CD14-positive monocyte (primary cell): Measurements from ENCODE around the gene RGL3. TPM values are rescaled to one million over a fixed set of nuclear protein-coding genes. Genes with fewer than 3 reads are reported as not detected.
A peak's percentile ranks its signal among the peaks of the same experiment; 100 is the strongest.

Experiments
- DNase-seq, 3 donors: peaks; one replicate each; pipeline ENCODE4 v3.0.0-alpha.2; 2011 to 2022
- H2AFZ ChIP-seq: 2 replicates; pipeline ENCODE4 v1.6.0; 2012; ENCODE audit warnings: mild to moderate bottlenecking, low read depth, low read length, inconsistent platforms; ENCODE audit not compliant: insufficient read depth, poor library complexity, severe bottlenecking
- H3K27ac ChIP-seq, 2 donors: 1 replicate in 1 of 2; 2 replicates in 1 of 2; pipeline ENCODE4 v1.5.1; 2012 to 2013; ENCODE audit warnings: low read length in 2 of 2, control low read depth in 1 of 2, inconsistent platforms in 1 of 2, low read depth in 1 of 2, mild to moderate bottlenecking in 1 of 2
- H3K27me3 ChIP-seq, 2 donors: one replicate each; pipeline versions ENCODE4 v1.6.0 to v1.6.1; 2011 to 2013; ENCODE audit warnings: low read length in 2 of 2; ENCODE audit not compliant: control insufficient read depth in 2 of 2, insufficient read depth in 2 of 2
- H3K36me3 ChIP-seq, 2 donors: replicated peaks in 1 of 2; 1 replicate in 1 of 2; 2 replicates in 1 of 2; pipeline versions ENCODE4 v1.5.1 to v1.6.1; 2012 to 2013; ENCODE audit warnings: low read length in 2 of 2, control low read depth in 1 of 2, inconsistent platforms in 1 of 2, mild to moderate bottlenecking in 1 of 2; ENCODE audit not compliant: insufficient read depth in 2 of 2, control insufficient read depth in 1 of 2
- H3K4me1 ChIP-seq, 2 donors: 1 replicate in 1 of 2; 2 replicates in 1 of 2; pipeline versions ENCODE4 v1.5.1 to v1.6.1; 2012 to 2013; ENCODE audit warnings: low read length in 2 of 2, control low read depth in 1 of 2, inconsistent platforms in 1 of 2, mild to moderate bottlenecking in 1 of 2, moderate library complexity in 1 of 2; ENCODE audit not compliant: insufficient read depth in 2 of 2, control insufficient read depth in 1 of 2
- H3K4me2 ChIP-seq: replicated peaks from 2 replicates; pipeline ENCODE3; 2012; ENCODE audit warnings: low read length, moderate library complexity, mild to moderate bottlenecking; ENCODE audit not compliant: poor library complexity, severe bottlenecking; ENCODE audit errors: extremely low read depth
- H3K4me3 ChIP-seq, 3 experiments: fragments of 200-600 bp in 1 of 3; sonication (generic) in 1 of 3; replicated peaks in 1 of 3; 1 replicate in 2 of 3; 2 replicates in 1 of 3; pipeline ENCODE4 v1.5.1; 2011 to 2013; ENCODE audit warnings: low read length in 3 of 3, mild to moderate bottlenecking in 3 of 3, control low read depth in 2 of 3, low read depth in 2 of 3, inconsistent platforms in 1 of 3, moderate library complexity in 1 of 3
- H3K79me2 ChIP-seq: 2 replicates; pipeline ENCODE4 v1.6.0; 2012; ENCODE audit warnings: mild to moderate bottlenecking, control low read depth, inconsistent platforms, low read length, moderate library complexity; ENCODE audit not compliant: insufficient read depth
- H3K9ac ChIP-seq: 2 replicates; pipeline ENCODE4 v1.6.0; 2017; ENCODE audit warnings: low read length, mild to moderate bottlenecking; ENCODE audit not compliant: insufficient read depth, poor library complexity, severe bottlenecking
- H3K9me3 ChIP-seq, 2 donors: replicated peaks in 1 of 2; 1 replicate in 1 of 2; 2 replicates in 1 of 2; pipeline versions ENCODE4 v1.5.1 to v1.6.1; 2012 to 2013; ENCODE audit warnings: low read length in 2 of 2, control low read depth in 1 of 2; ENCODE audit not compliant: control insufficient read depth in 1 of 2, insufficient read depth in 1 of 2
- H4K20me1 ChIP-seq: 2 replicates; pipeline ENCODE4 v1.6.0; 2012; ENCODE audit warnings: mild to moderate bottlenecking, low read length, control low read depth, moderate library complexity; ENCODE audit not compliant: insufficient read depth
- H3K27ac Mint-ChIP-seq, 7 donors: one replicate each; pipeline ENCODE4 v1.8.0; 2020; ENCODE audit warnings: mild to moderate bottlenecking in 7 of 7, mixed read lengths in 7 of 7, moderate library complexity in 6 of 7, inconsistent platforms in 2 of 7
- H3K27me3 Mint-ChIP-seq, 3 donors: one replicate each; pipeline ENCODE4 v1.8.0; 2021 to 2022; ENCODE audit warnings: low read depth in 3 of 3, mild to moderate bottlenecking in 3 of 3, mixed read lengths in 3 of 3, moderate library complexity in 3 of 3, inconsistent platforms in 1 of 3
- H3K36me3 Mint-ChIP-seq, 2 donors: one replicate each; pipeline ENCODE4 v1.8.0; 2020; ENCODE audit warnings: mixed read lengths in 2 of 2, inconsistent platforms in 1 of 2, mild to moderate bottlenecking in 1 of 2
- H3K4me1 Mint-ChIP-seq: one replicate; pipeline ENCODE4 v1.8.0; 2020; ENCODE audit warnings: mild to moderate bottlenecking, mixed read lengths
- H3K4me3 Mint-ChIP-seq, 2 donors: one replicate each; pipeline ENCODE4 v1.8.0; 2020; ENCODE audit warnings: mild to moderate bottlenecking in 2 of 2, mixed read lengths in 2 of 2, moderate library complexity in 1 of 2
- H3K9me3 Mint-ChIP-seq, 7 donors: one replicate each; pipeline ENCODE4 v1.8.0; 2020 to 2022; ENCODE audit warnings: mixed read lengths in 7 of 7, mild to moderate bottlenecking in 6 of 7, moderate library complexity in 6 of 7, inconsistent platforms in 2 of 7
- CTCF ChIP-seq: fragments of 200-600 bp; IDR thresholded peaks from one replicate; pipeline ENCODE4 v1.8.0; 2022; ENCODE audit warnings: antibody characterized with exemption, mild to moderate bottlenecking
- WGBS: methylation state at CpG from one replicate; pipeline ENCODE4 v1.1.5; 2013; ENCODE audit warnings: missing lambda C conversion rate; ENCODE audit not compliant: insufficient coverage; 5-methylcytosine and 5-hydroxymethylcytosine counted together
- intact Hi-C, 2 donors: fragments of 100-400 bp; cut with micrococcal nuclease; formaldehyde crosslinking; loops; one replicate each; pipeline versions ENCODE4 v1.15.0 to v1.15.1; 2023
- polyA plus RNA-seq, 3 donors: library from polyadenylated mRNA; depleted of rRNA in 1 of 3; unstranded in 2 of 3; stranded (reverse) in 1 of 3; fragments of 300-500 nt in 2 of 3; fragments of >200 nt in 1 of 3; fragmentation: Illumina TruSeq in 2 of 3; gene quantifications; 1 replicate in 2 of 3; 2 replicates in 1 of 3; pipeline ENCODE4 v1.2.3, GENCODE V29; 2012 to 2021

Gene RGL3
- polyA plus RNA-seq, 3 donors, result 1.7 TPM; not detected in 2

GRCh38 chr19:11420429-11421370, 1.6 kb upstream of the RGL3 start:
- no peak for TF ChIP-seq CTCF

GRCh38 chr19:11418094-11418548, 993 bp downstream of the RGL3 start:
- 2% methylated on average over 11 of the region's 16 CpGs for WGBS
- Histone ChIP-seq H3K4me2 (no peak overlapping the region), H4K20me1 (no peaks in the 10 kb centered on the region), H2AFZ (no peak overlapping the region), H3K79me2 (no peaks in the 10 kb centered on the region), H3K27ac (no peak overlapping the region), H3K36me3 (no peaks in the 10 kb centered on the region), H3K4me3 (no peak overlapping the region), H3K9ac (no peak overlapping the region), H3K4me1 (peaks cover 36 to 45% of the 10 kb centered on the region in 2 donors), H3K27me3 (peaks cover 31 to 68% of the 10 kb centered on the region in 2 donors), H3K9me3 (peaks cover 3 to 12% of the 10 kb centered on the region in 2 donors)
- Mint-ChIP-seq H3K36me3 (peaks cover 0 to 2% of the 10 kb centered on the region in 2 donors), H3K4me1 (peaks cover 35% of the 10 kb centered on the region), H3K9me3 (peaks cover 0 to 26% (median 8%) of the 10 kb centered on the region in 7 donors), H3K27me3 (peaks cover 64 to 86% (median 69%) of the 10 kb centered on the region in 3 donors), H3K27ac (no peak overlapping the region), H3K4me3 (peak overlapping the region in 1 of 2 donors; percentile 77)
- intact Hi-C loops, result no loop called here
- no peak for DNase-seq
- no peak for TF ChIP-seq CTCF

More at GRCh38 chr19:11420429-11421370, 1.6 kb upstream of the RGL3 start:
- under 1% methylated on average over 28 of the region's 46 CpGs for WGBS
- Histone ChIP-seq H3K27ac (no peak overlapping the region), H3K4me1 (peaks cover 37 to 47% of the 10 kb centered on the region in 2 donors), H3K9me3 (peaks cover 3 to 18% of the 10 kb centered on the region in 2 donors), H3K9ac (peak overlapping the region; percentile 49), H3K36me3 (no peaks in the 10 kb centered on the region), H3K79me2 (no peaks in the 10 kb centered on the region), H3K4me3 (peak overlapping the region; percentile 39 to 82 (median 54)), H3K4me2 (peak overlapping the region; percentile 96), H3K27me3 (peaks cover 41 to 79% of the 10 kb centered on the region in 2 donors), H4K20me1 (no peaks in the 10 kb centered on the region), H2AFZ (peak overlapping the region; percentile 82)
- H3K9me3 Mint-ChIP-seq, result peaks cover 0 to 38% (median 13%) of the 10 kb centered on the region in 7 donors
- intact Hi-C loops, result loop anchor here (5.0 kb wide), 1 partner anchor 38 kb away; the partner anchor contains the start of gene EPOR (in 2 of the 2)
- H3K36me3 Mint-ChIP-seq, result peaks cover 2 to 3% of the 10 kb centered on the region in 2 donors
- peak; percentile 32 to 47 (median 45) for DNase-seq
- H3K27ac Mint-ChIP-seq, result peak overlapping the region in 4 of 7 donors; percentile 33 to 71 (median 45)
- peaks cover 43% of the 10 kb centered on the region for H3K4me1 Mint-ChIP-seq
- H3K27me3 Mint-ChIP-seq, result peaks cover 76 to 85% (median 76%) of the 10 kb centered on the region in 3 donors
- peak overlapping the region; percentile 84 to 94 for H3K4me3 Mint-ChIP-seq
